ENCODE results near the gene CCDC13.

Gene CCDC13

DNA sequence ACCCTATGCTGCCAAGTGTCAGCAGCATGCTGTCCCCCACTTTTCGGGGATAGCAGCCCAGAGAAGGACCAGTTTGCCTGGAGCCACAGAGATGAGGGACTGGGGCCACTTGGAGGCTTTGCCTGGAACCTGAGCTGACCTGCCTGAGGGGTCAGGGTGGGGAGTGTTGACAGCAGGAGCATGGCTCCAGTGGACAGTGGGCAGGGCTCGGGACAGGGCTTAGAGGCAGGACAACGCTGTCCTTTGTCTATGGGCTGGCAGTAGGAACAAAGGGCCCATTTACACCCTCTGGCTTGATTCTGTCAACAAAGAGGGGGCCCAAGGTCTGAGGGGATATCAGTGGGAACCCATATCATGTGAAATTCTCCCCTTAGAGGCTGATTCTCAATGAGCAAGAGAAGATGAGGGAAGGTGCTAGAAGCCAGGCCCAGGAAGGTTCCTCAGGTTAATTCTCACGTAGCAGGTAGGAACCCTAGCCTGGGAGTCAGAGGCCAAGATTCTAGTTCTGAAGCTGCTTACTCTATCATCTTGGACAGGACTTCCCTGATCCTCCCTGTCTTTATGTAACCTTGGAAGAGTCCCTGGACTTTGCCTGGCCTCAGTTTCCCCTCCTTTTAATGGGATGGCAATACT is 40.7 kb downstream of the CCDC13 start:
- in situ Hi-C loops (cut with MboI; ENCODE audit: low sequenced_read_pairs, unreplicated experiment) = no loop called here
- TF ChIP-seq, protein P1, sequence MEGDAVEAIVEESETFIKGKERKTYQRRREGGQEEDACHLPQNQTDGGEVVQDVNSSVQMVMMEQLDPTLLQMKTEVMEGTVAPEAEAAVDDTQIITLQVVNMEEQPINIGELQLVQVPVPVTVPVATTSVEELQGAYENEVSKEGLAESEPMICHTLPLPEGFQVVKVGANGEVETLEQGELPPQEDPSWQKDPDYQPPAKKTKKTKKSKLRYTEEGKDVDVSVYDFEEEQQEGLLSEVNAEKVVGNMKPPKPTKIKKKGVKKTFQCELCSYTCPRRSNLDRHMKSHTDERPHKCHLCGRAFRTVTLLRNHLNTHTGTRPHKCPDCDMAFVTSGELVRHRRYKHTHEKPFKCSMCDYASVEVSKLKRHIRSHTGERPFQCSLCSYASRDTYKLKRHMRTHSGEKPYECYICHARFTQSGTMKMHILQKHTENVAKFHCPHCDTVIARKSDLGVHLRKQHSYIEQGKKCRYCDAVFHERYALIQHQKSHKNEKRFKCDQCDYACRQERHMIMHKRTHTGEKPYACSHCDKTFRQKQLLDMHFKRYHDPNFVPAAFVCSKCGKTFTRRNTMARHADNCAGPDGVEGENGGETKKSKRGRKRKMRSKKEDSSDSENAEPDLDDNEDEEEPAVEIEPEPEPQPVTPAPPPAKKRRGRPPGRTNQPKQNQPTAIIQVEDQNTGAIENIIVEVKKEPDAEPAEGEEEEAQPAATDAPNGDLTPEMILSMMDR (IDR thresholded peaks at IDR 0.05; ENCODE audit: borderline replicate concordance, control extremely low read depth, extremely low read depth, insufficient read depth, missing control alignments) = no peak
- DNase-seq (ENCODE audit: low spot score) = no peak

- DNase-seq (ENCODE audit: low spot score) = no peak
- in situ Hi-C loops (cut with MboI; ENCODE audit: low sequenced_read_pairs, unreplicated experiment) = no loop called here
- TF ChIP-seq, protein P1 (IDR thresholded peaks at IDR 0.05; ENCODE audit: borderline replicate concordance, control extremely low read depth, extremely low read depth, insufficient read depth, missing control alignments) = no peak
Observed at GRCh38 chr3:42731476-42732195, 41.4 kb downstream of the CCDC13 start.

DNA sequence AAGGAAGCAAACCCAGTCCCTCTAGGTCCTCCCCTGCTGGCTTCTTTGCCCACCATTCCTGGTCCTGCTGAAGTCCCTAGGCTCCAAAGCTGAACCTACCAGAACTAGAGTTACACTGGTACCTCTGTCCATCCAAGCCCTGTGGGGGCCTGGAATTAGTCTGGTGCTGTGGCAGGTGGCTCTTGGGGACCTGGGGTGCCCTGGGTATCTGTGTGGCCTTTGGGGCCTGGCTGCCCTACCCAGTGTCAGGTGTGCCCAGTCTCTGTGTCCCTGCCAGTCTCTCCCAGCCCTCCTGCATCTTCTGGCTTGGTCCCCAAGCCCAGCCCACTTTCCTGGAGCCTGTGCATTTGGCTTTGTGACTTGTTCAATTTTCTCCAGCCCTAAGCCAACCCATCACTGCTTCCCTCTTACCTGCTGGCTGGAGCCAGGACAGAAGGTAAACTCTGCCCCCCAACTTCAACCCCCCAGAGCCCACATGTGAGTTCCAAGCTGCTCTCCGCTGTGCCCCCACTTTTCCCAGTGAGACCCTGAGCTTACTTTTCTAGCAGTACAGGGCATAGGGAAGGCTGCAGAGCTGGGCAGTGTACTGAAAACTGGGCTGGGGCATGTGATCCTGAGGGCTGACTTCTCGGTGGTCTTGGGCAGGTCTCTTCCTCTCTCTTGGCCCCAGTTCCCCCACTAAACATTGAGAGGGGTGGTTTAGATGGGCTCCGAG is 42.2 kb downstream of the CCDC13 start:
- TF ChIP-seq, protein P1 (IDR thresholded peaks at IDR 0.05; ENCODE audit: borderline replicate concordance, control extremely low read depth, extremely low read depth, insufficient read depth, missing control alignments) = no peak

GRCh38 chr3:42730294-42730693 is 42.8 kb downstream of the CCDC13 start:
- TF ChIP-seq, protein P1 (IDR thresholded peaks at IDR 0.05; ENCODE audit: borderline replicate concordance, control extremely low read depth, extremely low read depth, insufficient read depth, missing control alignments) = no peak
- in situ Hi-C loops (cut with MboI; ENCODE audit: low sequenced_read_pairs, unreplicated experiment) = no loop called here
- DNase-seq (ENCODE audit: low spot score) = no peak

More for the DNA sequence above, 42.2 kb downstream of the CCDC13 start:
- no peak for DNase-seq (ENCODE audit: low spot score)
- in situ Hi-C loops (cut with MboI; ENCODE audit: low sequenced_read_pairs, unreplicated experiment) = no loop called here

- TF ChIP-seq, protein P1 (IDR thresholded peaks at IDR 0.05; ENCODE audit: borderline replicate concordance, control extremely low read depth, extremely low read depth, insufficient read depth, missing control alignments) = no peak
- in situ Hi-C loops (cut with MboI; ENCODE audit: low sequenced_read_pairs, unreplicated experiment) = no loop called here
- no peak for DNase-seq (ENCODE audit: low spot score)
Observed at GRCh38 chr3:42729404-42730145, 43.5 kb downstream of the CCDC13 start.
